Measurements from ENCODE around the gene NFX1.

The NFX1 gene

GRCh38 chr9:33290247-33291030 lies at the start of gene NFX1:
Gene NFX1, plus strand, starts transcription at chr9:33290516. Its CDS starts 57 bp downstream, at chr9:33290573.
- peak; percentile 97 to 98 for DNase-seq

DNA sequence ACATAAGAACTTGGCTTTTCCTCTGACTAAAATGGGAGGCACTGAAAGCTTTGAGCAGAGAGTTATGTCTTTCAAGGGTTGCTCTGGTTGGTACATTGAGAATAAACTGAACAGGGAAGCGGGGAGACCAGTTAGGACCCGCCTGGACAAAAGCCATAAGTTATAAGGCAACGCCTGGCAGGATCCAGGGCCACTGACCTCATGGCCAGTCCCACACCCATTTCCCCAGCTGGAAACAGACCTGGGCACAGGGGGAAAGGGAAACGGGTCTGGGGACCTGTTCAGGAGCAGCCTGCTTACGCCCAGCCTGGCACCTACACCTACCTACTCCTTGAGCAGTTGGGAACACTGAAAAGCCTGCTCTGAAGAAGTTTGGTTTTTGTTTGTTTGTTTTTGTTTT lies 49.0 kb upstream of the NFX1 start:
- no peak for DNase-seq

GRCh38 chr9:33242609-33243134 lies 47.6 kb upstream of the NFX1 start:
- no peak for DNase-seq

DNA sequence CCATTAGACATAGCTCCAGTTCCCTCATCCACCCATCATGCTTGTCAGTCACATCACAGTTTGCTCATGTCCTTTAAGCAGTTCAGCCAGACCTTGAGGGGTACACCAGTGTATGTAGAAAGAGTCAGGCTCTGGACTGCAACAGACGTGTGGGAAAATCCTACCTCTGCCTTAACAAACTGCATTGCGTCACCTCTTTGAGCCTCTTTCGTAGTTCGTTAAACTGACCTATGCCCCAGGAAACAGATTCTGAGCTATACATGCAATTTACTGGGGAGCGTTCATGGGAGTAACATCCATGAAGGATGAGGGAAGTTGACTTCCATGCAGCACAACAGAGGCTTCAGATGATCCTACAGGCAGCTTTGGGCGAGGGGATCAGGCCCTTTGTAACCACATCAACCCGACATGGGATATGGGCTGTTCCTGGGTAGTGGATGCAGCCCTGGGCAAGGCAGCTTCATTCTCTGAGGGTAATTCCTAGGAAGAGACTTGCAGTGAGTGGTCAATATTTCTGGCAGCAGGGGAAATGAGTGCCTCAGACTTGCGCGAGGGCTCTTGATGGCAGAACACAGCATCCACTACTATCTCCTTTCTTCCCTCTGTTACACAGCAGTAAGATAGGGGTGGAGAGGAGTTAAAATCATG lies 46.1 kb upstream of the NFX1 start:
- no peak for DNase-seq

- no peak for DNase-seq
Measured at GRCh38 chr9:33245341-33245740, 45.0 kb upstream of the NFX1 start.

- no peak for DNase-seq
Measured at GRCh38 chr9:33246269-33246860, 44.0 kb upstream of the NFX1 start.

GRCh38 chr9:33248606-33249005 lies 41.7 kb upstream of the NFX1 start:
- no peak for DNase-seq

DNA sequence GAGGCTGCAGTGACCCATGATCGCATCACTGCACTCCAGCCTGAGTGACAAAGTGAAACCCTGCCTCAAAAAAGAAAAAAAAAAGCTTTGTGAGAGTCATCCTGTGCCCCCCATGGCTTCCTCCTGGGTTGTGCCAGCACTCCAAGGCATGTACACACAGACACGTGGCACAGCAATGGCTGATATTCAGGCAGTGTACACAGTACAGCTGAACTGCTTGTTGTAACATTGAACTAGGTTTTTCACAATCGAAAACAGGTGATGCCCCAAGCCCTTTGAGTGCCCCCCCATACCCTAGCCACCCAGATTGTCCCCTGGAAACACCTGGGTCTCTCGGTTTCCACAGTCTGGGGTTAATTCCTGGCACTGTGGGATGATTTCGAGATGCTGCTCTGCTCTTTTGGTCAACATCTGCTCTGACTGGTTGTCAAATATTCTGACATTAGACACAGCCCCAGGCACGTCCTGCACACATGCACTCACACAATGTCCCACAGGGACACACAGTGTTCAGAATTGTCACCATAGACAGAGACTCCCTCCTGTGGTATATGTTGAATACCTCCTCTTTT lies 41.1 kb upstream of the NFX1 start:
- DNase-seq: no peak

DNA sequence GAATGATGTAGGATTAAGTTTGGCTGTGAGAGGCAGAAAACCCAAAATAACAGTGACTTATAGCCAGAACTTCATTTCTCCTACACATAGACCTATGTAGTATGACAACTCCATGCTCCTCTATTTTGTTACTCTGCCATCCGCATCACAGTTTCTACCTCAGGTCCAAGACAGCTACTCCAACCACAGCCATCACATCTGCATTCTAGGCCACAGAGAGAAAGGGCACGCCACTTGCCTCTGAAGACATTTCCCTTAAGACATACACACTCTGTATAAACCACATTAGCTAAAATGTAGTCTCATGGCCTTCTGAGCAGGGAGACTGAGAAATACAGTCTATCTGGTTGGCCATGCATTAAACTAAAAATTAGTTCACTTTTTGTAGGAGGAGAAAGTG lies 40.3 kb upstream of the NFX1 start:
- no peak for DNase-seq

GRCh38 chr9:33250458-33250995 lies 39.8 kb upstream of the NFX1 start:
- no peak for DNase-seq

DNA sequence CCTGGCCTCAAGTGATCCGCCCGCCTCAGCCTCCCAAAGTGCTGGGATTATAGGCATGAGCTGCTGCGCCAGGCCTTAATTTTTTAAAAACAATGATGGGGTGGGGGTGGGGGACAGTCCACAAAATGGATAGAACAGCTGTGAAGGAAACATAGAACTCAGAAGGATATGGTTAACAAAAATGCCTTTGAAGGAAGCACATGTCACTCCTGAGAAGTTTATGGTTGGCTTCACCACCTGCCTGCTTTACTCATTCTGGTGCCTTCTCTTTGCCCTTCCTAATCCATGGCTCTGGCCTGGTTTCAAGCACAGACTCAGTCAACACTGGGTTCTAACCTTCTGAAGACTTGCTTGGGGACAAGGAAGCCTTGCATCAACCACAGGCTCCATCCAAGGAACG lies 36.1 kb upstream of the NFX1 start:
- no peak for DNase-seq

GRCh38 chr9:33255014-33255413 lies 35.3 kb upstream of the NFX1 start:
- DNase-seq: no peak

- no peak for DNase-seq
Measured at GRCh38 chr9:33255471-33255870, 34.8 kb upstream of the NFX1 start.

DNA sequence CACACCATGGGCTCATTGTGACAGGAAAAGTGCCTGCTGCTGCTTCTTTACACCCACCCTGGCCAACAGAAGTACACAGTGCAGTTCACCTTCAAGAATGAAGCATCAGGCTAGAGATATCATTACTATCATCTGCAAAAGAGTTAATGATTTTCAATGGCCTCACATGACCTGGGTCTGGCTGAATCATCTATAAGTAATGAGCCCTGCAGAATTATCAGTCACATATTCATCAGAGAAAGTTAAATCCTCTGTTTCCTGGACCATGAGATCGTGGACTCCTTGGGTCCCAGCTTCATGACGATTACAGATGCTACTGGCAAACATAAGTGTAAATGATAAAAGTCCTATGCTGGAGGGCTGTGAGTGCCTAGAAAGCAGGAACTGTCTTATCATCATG lies 34.1 kb upstream of the NFX1 start:
- no peak for DNase-seq

DNA sequence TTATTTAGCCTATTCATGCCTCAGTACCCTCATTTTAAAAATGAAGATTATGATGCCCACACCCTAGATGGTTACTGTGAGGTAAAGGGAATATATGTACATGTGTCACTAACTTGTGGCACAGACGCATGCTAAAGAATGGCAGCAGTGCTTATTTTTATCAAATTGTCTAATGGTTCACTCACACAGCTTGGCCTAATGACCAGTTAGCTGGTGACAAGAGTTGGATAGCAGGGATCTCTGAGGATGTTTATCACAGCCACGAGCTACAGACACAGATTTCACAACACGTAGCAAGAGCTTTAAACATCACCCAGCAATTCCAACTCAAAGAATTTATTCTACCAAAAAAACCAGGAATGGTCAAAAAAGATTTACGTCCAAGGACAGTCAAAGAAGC lies 33.0 kb upstream of the NFX1 start:
- DNase-seq: no peak

DNA sequence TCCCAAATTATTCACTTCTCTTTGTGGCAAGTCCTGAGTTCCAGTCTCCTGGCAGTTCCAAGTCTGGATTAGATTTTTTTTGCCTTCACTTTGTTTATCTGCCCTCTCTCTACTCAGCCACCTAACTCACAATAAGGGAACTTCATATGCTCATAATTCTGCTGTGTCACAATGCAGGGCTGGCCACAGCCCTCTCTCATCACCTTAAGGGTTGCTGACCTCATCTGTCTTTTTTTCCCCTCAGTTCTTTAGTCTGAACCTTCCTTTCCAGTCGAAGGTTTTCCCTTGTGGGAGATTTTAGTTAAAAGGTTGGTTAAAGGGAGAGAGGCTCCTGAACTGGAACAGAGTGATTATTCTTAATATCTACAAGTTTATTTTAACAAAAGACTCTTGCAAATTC lies 29.9 kb upstream of the NFX1 start:
- DNase-seq: no peak

DNA sequence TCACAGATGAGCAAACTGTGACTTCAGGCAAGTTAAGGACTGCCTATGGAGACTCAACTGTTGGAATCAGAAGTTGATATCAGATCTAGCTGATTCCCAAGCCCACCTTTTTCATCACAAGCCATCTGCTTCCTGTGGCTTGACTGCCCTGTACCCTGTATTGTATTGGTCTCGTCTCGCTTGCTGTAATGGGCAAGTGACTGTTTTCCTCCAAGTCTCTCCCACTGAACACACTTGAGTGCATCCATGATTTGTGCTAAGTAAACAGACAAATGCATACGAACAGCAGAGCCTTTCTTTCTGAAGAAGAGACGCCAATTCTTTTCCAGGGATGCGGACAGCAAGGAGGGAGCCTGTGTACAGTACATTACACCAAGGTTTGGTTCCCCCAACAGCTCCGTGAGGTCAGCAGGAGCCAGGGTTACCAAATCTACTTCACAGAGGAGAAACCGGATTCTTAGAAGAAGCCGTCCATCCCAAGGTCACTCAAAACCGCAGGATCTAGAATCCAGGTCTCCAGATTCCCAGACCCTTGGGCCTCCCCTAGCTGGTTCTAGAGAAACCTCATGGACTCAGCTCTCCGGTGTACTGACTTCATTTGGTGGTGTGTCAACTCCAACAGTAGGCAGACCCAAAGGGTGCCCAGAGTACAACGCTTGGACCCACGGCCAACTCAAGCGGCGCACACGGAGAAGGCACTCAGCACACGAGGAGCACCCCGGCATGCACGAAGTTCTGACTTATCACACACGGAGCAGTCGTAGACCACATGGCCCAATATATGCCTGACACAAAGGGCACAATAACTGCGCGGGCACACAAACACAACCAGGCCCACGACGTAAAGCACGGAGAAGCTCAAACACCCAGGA lies 26.9 kb upstream of the NFX1 start:
- peak; percentile 27 to 36 for DNase-seq

DNA sequence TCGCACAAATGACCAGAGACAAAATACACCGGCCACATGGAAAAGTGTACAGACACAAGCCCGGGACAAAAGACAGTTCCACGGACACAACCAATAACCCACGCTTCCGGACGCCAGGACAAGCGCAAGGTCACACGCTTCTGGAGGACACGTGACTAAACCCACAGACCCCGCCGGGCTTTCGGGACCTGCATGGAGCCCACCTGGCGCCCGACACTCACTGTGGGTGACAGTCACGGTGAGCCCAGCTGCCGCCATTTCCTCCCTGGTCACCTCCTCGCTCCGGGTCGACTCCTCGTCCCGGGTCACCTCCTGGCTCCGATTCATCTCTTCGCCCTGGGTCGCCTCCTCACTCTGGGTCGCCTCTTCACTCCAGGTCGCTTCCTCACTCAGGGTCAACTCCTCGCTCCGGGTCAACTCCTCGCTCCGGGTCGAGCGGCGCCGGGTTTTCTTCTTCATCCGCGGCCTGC lies 26.3 kb upstream of the NFX1 start:
- peak; percentile 57 for DNase-seq

GRCh38 chr9:33264473-33265177 lies 25.7 kb upstream of the NFX1 start, which contains the start of the genes BAG1 and CHMP5:
Gene BAG1, minus strand, starts transcription at chr9:33264708.
Gene CHMP5, plus strand, starts transcription at chr9:33265049. Its CDS starts 30 bp downstream, at chr9:33265079.
- peak; percentile 100 for DNase-seq

GRCh38 chr9:33265211-33265865 lies 25.0 kb upstream of the NFX1 start:
- DNase-seq: no peak

All from stimulated activated CD4-positive, alpha-beta T cell treated with anti-CD3 and anti-CD28 coated beads, Interleukin-2, amount 100 ng/mL, for 24 hours (primary cell).